A172 (cell line): ENCODE results near the gene NUCKS1. TPM values are rescaled to one million over a fixed set of nuclear protein-coding genes. Genes with fewer than 3 reads are reported as not detected.

Experiments
- DNase-seq: peaks from one replicate; pipeline ENCODE4 v3.0.0-alpha.2; 2015; ENCODE audit warnings: low spot score
- total RNA-seq: library from RNA; depleted of rRNA; stranded (reverse); fragments of >200 nt; shearing (Covaris generic); gene quantifications from 2 replicates; pipeline ENCODE4 v1.2.3, GENCODE V29; 2014

NUCKS1 gene
- total RNA-seq, 1 experiment from 2014 or later, result 355 TPM

- DNase-seq, result no peak
These were observed 49.0 kb downstream of the NUCKS1 start for GRCh38 chr1:205700865-205701401.

GRCh38 chr1:205699416-205699815, 50.6 kb downstream of the NUCKS1 start:
- no peak for DNase-seq

GRCh38 chr1:205698921-205699320, 51.1 kb downstream of the NUCKS1 start:
- no peak for DNase-seq

GRCh38 chr1:205693421-205693991, 56.5 kb downstream of the NUCKS1 start:
- DNase-seq, result no peak

GRCh38 chr1:205692423-205692822, 57.6 kb downstream of the NUCKS1 start:
- no peak for DNase-seq

GRCh38 chr1:205690122-205690756, 59.7 kb downstream of the NUCKS1 start:
- no peak for DNase-seq

- no peak for DNase-seq
These were observed 60.5 kb downstream of the NUCKS1 start for GRCh38 chr1:205689479-205689878.

GRCh38 chr1:205688171-205689080, 61.6 kb downstream of the NUCKS1 start:
- no peak for DNase-seq

GRCh38 chr1:205687242-205687641, 62.7 kb downstream of the NUCKS1 start:
- DNase-seq, result no peak

- no peak for DNase-seq
These were observed 68.6 kb downstream of the NUCKS1 start for GRCh38 chr1:205681364-205681763.

GRCh38 chr1:205680073-205680851, 69.7 kb downstream of the NUCKS1 start, which contains the start of gene SLC45A3:
SLC45A3 (minus strand) TSS chr1:205680509; CDS start chr1:205664656, 15,853 bp downstream.
- DNase-seq, result no peak

- DNase-seq, result no peak
These were observed 71.5 kb downstream of the NUCKS1 start for GRCh38 chr1:205678286-205679111.

- DNase-seq, result no peak
These were observed 72.8 kb downstream of the NUCKS1 start for GRCh38 chr1:205677167-205677566.

GRCh38 chr1:205676597-205676996, 73.4 kb downstream of the NUCKS1 start:
- DNase-seq, result no peak

GRCh38 chr1:205676002-205676401, 74.0 kb downstream of the NUCKS1 start:
- DNase-seq, result no peak

- DNase-seq, result no peak
These were observed 74.7 kb downstream of the NUCKS1 start for GRCh38 chr1:205675247-205675646.

GRCh38 chr1:205672970-205673369, 77.0 kb downstream of the NUCKS1 start:
- no peak for DNase-seq

- no peak for DNase-seq
These were observed 77.5 kb downstream of the NUCKS1 start for GRCh38 chr1:205672395-205672889.

GRCh38 chr1:205670611-205671430, 79.2 kb downstream of the NUCKS1 start:
- no peak for DNase-seq

- no peak for DNase-seq
These were observed 79.9 kb downstream of the NUCKS1 start for GRCh38 chr1:205670150-205670446.
